H9 (cell line): ENCODE data around the gene STK32B. TPM values are rescaled to one million over a fixed set of nuclear protein-coding genes. Genes with fewer than 3 reads are reported as not detected.
A peak's percentile ranks its signal among the peaks of the same experiment; 100 is the strongest.

Source experiments
- DNase-seq: peaks from one replicate; pipeline ENCODE4 v3.0.0-alpha.2; 2017
- H2AFZ ChIP-seq: one replicate; pipeline ENCODE4 v1.6.1; 2013; ENCODE audit warnings: mild to moderate bottlenecking, low read length, control low read depth, moderate library complexity
- H2AK5ac ChIP-seq: 2 replicates; pipeline ENCODE4 v1.6.1; 2013; ENCODE audit warnings: low read length, control low read depth, mixed read lengths; ENCODE audit not compliant: insufficient read length
- H2BK120ac ChIP-seq: one replicate; pipeline ENCODE4 v1.6.1; 2013; ENCODE audit warnings: low read depth, mild to moderate bottlenecking, low read length, control low read depth, inconsistent platforms; ENCODE audit not compliant: poor library complexity, severe bottlenecking
- H2BK12ac ChIP-seq: 2 replicates; pipeline ENCODE4 v1.6.1; 2013; ENCODE audit warnings: low read length, control low read depth, mixed read lengths, low read depth; ENCODE audit not compliant: insufficient read length
- H2BK15ac ChIP-seq: 2 replicates; pipeline ENCODE4 v1.6.1; 2013; ENCODE audit warnings: low read depth, low read length, control low read depth
- H2BK20ac ChIP-seq: one replicate; pipeline ENCODE4 v1.6.1; 2013; ENCODE audit warnings: low read depth, mild to moderate bottlenecking, low read length, control low read depth, inconsistent platforms; ENCODE audit not compliant: poor library complexity, severe bottlenecking
- H2BK5ac ChIP-seq: 2 replicates; pipeline ENCODE4 v1.6.1; 2013; ENCODE audit warnings: low read length, control low read depth, mixed read lengths; ENCODE audit not compliant: insufficient read length
- H3K14ac ChIP-seq: 2 replicates; pipeline ENCODE4 v1.6.1; 2013; ENCODE audit warnings: low read length, control low read depth; ENCODE audit not compliant: insufficient read depth
- H3K18ac ChIP-seq: 2 replicates; pipeline ENCODE4 v1.6.1; 2013; ENCODE audit warnings: low read depth, mild to moderate bottlenecking, mixed read lengths, low read length, control low read depth; ENCODE audit not compliant: insufficient read length
- H3K23ac ChIP-seq: 2 replicates; pipeline ENCODE4 v1.6.1; 2013; ENCODE audit warnings: low read length, control low read depth, mixed read lengths, low read depth; ENCODE audit not compliant: insufficient read length
- H3K23me2 ChIP-seq: 2 replicates; pipeline ENCODE4 v1.6.1; 2013; ENCODE audit warnings: low read depth, mild to moderate bottlenecking, mixed read lengths, low read length, control low read depth; ENCODE audit not compliant: insufficient read length, poor library complexity, severe bottlenecking
- H3K27ac ChIP-seq: 2 replicates; pipeline ENCODE4 v1.5.1; 2013; ENCODE audit warnings: low read length, control low read depth, mixed read lengths, low read depth; ENCODE audit not compliant: insufficient read length
- H3K27me3 ChIP-seq: 2 replicates; pipeline ENCODE4 v1.6.1; 2013; ENCODE audit warnings: low read length, control low read depth, inconsistent platforms; ENCODE audit not compliant: insufficient read depth
- H3K4ac ChIP-seq: 2 replicates; pipeline ENCODE4 v1.6.1; 2013; ENCODE audit warnings: low read depth, mild to moderate bottlenecking, control low read depth, inconsistent platforms, low read length, moderate library complexity
- H3K4me1 ChIP-seq: 2 replicates; pipeline ENCODE4 v1.6.1; 2013; ENCODE audit warnings: low read length, control low read depth, inconsistent platforms; ENCODE audit not compliant: insufficient read depth
- H3K4me2 ChIP-seq: 2 replicates; pipeline ENCODE4 v1.6.1; 2013; ENCODE audit warnings: low read length, control low read depth, mixed read lengths; ENCODE audit not compliant: insufficient read length, insufficient read depth
- H3K56ac ChIP-seq: 2 replicates; pipeline ENCODE4 v1.6.1; 2013; ENCODE audit warnings: low read depth, mild to moderate bottlenecking, mixed read lengths, low read length, control low read depth; ENCODE audit not compliant: insufficient read length
- H3K79me1 ChIP-seq: 2 replicates; pipeline ENCODE4 v1.6.1; 2013; ENCODE audit warnings: low read depth, mild to moderate bottlenecking, moderate library complexity, low read length, control low read depth, inconsistent platforms; ENCODE audit not compliant: insufficient read depth, poor library complexity, severe bottlenecking
- H3K79me2 ChIP-seq: 2 replicates; pipeline ENCODE4 v1.6.1; 2013; ENCODE audit warnings: low read length, control low read depth, inconsistent platforms; ENCODE audit not compliant: insufficient read depth
- H3K9ac ChIP-seq: 2 replicates; pipeline ENCODE4 v1.6.1; 2013; ENCODE audit warnings: low read length, control low read depth, mixed read lengths; ENCODE audit not compliant: insufficient read length; ENCODE audit errors: extremely low read depth
- H3K9me3 ChIP-seq: one replicate; pipeline ENCODE4 v1.6.1; 2013; ENCODE audit warnings: low read depth, low read length, inconsistent platforms; ENCODE audit not compliant: control insufficient read depth
- H3T11ph ChIP-seq: one replicate; pipeline ENCODE4 v1.6.1; 2013; ENCODE audit warnings: mild to moderate bottlenecking, low read length, control low read depth, inconsistent platforms
- H4K20me1 ChIP-seq: one replicate; pipeline ENCODE4 v1.6.1; 2013; ENCODE audit not compliant: control insufficient read depth, insufficient read length, insufficient read depth
- H4K5ac ChIP-seq: 2 replicates; pipeline ENCODE4 v1.6.1; 2013; ENCODE audit warnings: low read depth, mild to moderate bottlenecking, mixed read lengths, low read length, control low read depth; ENCODE audit not compliant: insufficient read length
- H4K8ac ChIP-seq: replicated peaks from 2 replicates; pipeline ENCODE4 v1.6.1; 2013; ENCODE audit warnings: low read length, control low read depth, mixed read lengths, low read depth; ENCODE audit not compliant: insufficient read length
- H4K91ac ChIP-seq: 2 replicates; pipeline ENCODE4 v1.6.1; 2013; ENCODE audit warnings: low read depth, mild to moderate bottlenecking, moderate library complexity, mixed read lengths, low read length, control low read depth; ENCODE audit not compliant: insufficient read length
- H3K27ac Mint-ChIP-seq, 3 experiments: 2 replicates in 2 of 3; 3 replicates in 1 of 3; pipeline ENCODE4 v1.8.0; 2020 to 2021; ENCODE audit warnings: mixed read lengths in 3 of 3, mild to moderate bottlenecking in 1 of 3, moderate library complexity in 1 of 3
- H3K27me3 Mint-ChIP-seq: 2 replicates; pipeline ENCODE4 v1.8.0; 2021; ENCODE audit warnings: low read depth, mild to moderate bottlenecking, moderate library complexity, mixed read lengths
- H3K36me3 Mint-ChIP-seq, 3 experiments: 2 replicates in 2 of 3; 3 replicates in 1 of 3; pipeline ENCODE4 v1.8.0; 2020 to 2021; ENCODE audit warnings: low read depth in 3 of 3, mixed read lengths in 3 of 3; ENCODE audit not compliant: insufficient read depth in 1 of 3
- H3K4me1 Mint-ChIP-seq, 2 experiments: 2 replicates each; pipeline ENCODE4 v1.8.0; 2020; ENCODE audit warnings: mixed read lengths in 2 of 2
- H3K4me3 Mint-ChIP-seq, 2 experiments: 2 replicates in 1 of 2; 3 replicates in 1 of 2; pipeline ENCODE4 v1.8.0; 2020 to 2021; ENCODE audit warnings: mild to moderate bottlenecking in 2 of 2, mixed read lengths in 2 of 2, moderate library complexity in 1 of 2
- H3K9me3 Mint-ChIP-seq, 2 experiments: 2 replicates in 1 of 2; 3 replicates in 1 of 2; pipeline ENCODE4 v1.8.0; 2020; ENCODE audit warnings: mild to moderate bottlenecking in 2 of 2, mixed read lengths in 2 of 2, moderate library complexity in 1 of 2
- CTCF ChIP-seq: fragments of 200-600 bp; sonication (generic); conservative IDR thresholded peaks from 3 replicates; pipeline ENCODE4 v1.8.0; 2021; ENCODE audit warnings: antibody characterized with exemption, mild to moderate bottlenecking
- WGBS: extraction: QIAGEN DNeasy Blood & Tissue Kit; methylation state at CpG from one replicate; pipeline ENCODE4 v1.1.7; 2013; ENCODE audit warnings: missing lambda C conversion rate, low lambda C conversion rate, mixed read lengths; ENCODE audit not compliant: insufficient read length; ENCODE audit errors: extremely low coverage; 5-methylcytosine and 5-hydroxymethylcytosine counted together
- total RNA-seq: library from RNA; stranded (reverse); gene quantifications from 2 replicates; pipeline ENCODE4 v1.2.1, GENCODE V29; 2021

Gene STK32B
- total RNA-seq, 1 experiment from 2014 or later, result 1.0 TPM

- Histone ChIP-seq H2AK5ac (no peak overlapping the region), H2BK120ac (no peak overlapping the region), H3K23ac (no peak overlapping the region), H3K4me1 (no peaks in the 10 kb centered on the region), H4K8ac (no peak overlapping the region), H3K27me3 (no peaks in the 10 kb centered on the region), H4K20me1 (no peaks in the 10 kb centered on the region), H3K4me2 (no peak overlapping the region), H3K9ac (no peak overlapping the region), H3T11ph (no peak overlapping the region), H3K56ac (no peak overlapping the region), H3K79me2 (no peaks in the 10 kb centered on the region), H3K4ac (no peak overlapping the region), H3K9me3 (no peaks in the 10 kb centered on the region), H2BK20ac (no peak overlapping the region), H2BK5ac (no peak overlapping the region), H3K18ac (no peak overlapping the region), H3K27ac (no peak overlapping the region), H2BK12ac (no peak overlapping the region), H2AFZ (no peak overlapping the region), H3K14ac (no peak overlapping the region), H4K5ac (no peak overlapping the region), H3K79me1 (no peaks in the 10 kb centered on the region), H2BK15ac (no peak overlapping the region), H4K91ac (no peak overlapping the region), H3K23me2 (no peaks in the 10 kb centered on the region)
- H3K4me1 Mint-ChIP-seq, result peaks cover 11 to 13% of the 10 kb centered on the region in 2 experiments; a peak in 3 of 4 replicates
- WGBS, result no CpG with 5 or more reads among the region's 8 CpGs
- peaks cover 10% of the 10 kb centered on the region for H3K27me3 Mint-ChIP-seq
- DNase-seq, result peak; percentile 55
- H3K36me3 Mint-ChIP-seq, result peaks cover 0 to 3% (median 3%) of the 10 kb centered on the region in 3 experiments; a peak in 4 of 7 replicates
- TF ChIP-seq CTCF, result peak; percentile 85
- no peak overlapping the region for H3K4me3 Mint-ChIP-seq
- peaks cover 3 to 6% of the 10 kb centered on the region in 2 experiments; a peak in 4 of 5 replicates for H3K9me3 Mint-ChIP-seq
- no peak overlapping the region for H3K27ac Mint-ChIP-seq
Observed at GRCh38 chr4:5399790-5400421, 348.6 kb downstream of the STK32B start.
